Mucosa of stomach (tissue), 1 donor: ENCODE results near the gene OGT.
"Not testable (repeated sequence)": the region's sequence is repeated elsewhere in the genome, so short reads cannot be mapped to it uniquely, and the experiment has no call there.

Experiments used
- H3K27me3 ChIP-seq: one replicate; pipeline ENCODE4 v1.7.0; 2013; ENCODE audit warnings: mild to moderate bottlenecking, low read length; ENCODE audit not compliant: control insufficient read depth, insufficient read depth
- H3K36me3 ChIP-seq: one replicate; pipeline ENCODE4 v1.7.0; 2013; ENCODE audit warnings: low read length; ENCODE audit not compliant: control insufficient read depth, insufficient read depth
- H3K4me1 ChIP-seq: one replicate; pipeline ENCODE4 v1.7.0; 2013; ENCODE audit warnings: mild to moderate bottlenecking, low read length; ENCODE audit not compliant: control insufficient read depth, insufficient read depth
- H3K4me3 ChIP-seq: one replicate; pipeline ENCODE4 v1.7.0; 2013; ENCODE audit warnings: low read length
- H3K9ac ChIP-seq: one replicate; pipeline ENCODE4 v1.7.0; 2013; ENCODE audit warnings: mild to moderate bottlenecking, low read length, moderate library complexity
- H3K9me3 ChIP-seq: one replicate; pipeline ENCODE4 v1.7.0; 2013; ENCODE audit warnings: mild to moderate bottlenecking, low read length, moderate library complexity; ENCODE audit not compliant: control insufficient read depth
- donor health status: Pancreatic carcinoma.

Gene OGT

GRCh38 chrX:71604796-71605568 is 72.1 kb downstream of the OGT start:
- no peaks in the 10 kb centered on the region for H3K9me3 ChIP-seq
- H3K9ac ChIP-seq, result no peak overlapping the region
- no peaks in the 10 kb centered on the region for H3K4me1 ChIP-seq
- no peaks in the 10 kb centered on the region for H3K36me3 ChIP-seq
- H3K27me3 ChIP-seq, result no peaks in the 10 kb centered on the region
- H3K4me3 ChIP-seq, result no peak overlapping the region

- Histone ChIP-seq H3K27me3 (no peaks in the 10 kb centered on the region), H3K9ac (no peak overlapping the region), H3K9me3 (no peaks in the 10 kb centered on the region), H3K4me3 (no peak overlapping the region), H3K36me3 (no peaks in the 10 kb centered on the region), H3K4me1 (no peaks in the 10 kb centered on the region)
Observed at GRCh38 chrX:71606536-71607216, 73.8 kb downstream of the OGT start.

- no peaks in the 10 kb centered on the region for H3K36me3 ChIP-seq
- no peaks in the 10 kb centered on the region for H3K9me3 ChIP-seq
- no peak overlapping the region for H3K4me3 ChIP-seq
Observed at GRCh38 chrX:71607488-71607887, 74.6 kb downstream of the OGT start.

GRCh38 chrX:71609095-71609750 is 76.3 kb downstream of the OGT start:
- Histone ChIP-seq H3K9ac (no peak overlapping the region), H3K4me3 (no peak overlapping the region), H3K36me3 (no peaks in the 10 kb centered on the region), H3K4me1 (no peaks in the 10 kb centered on the region), H3K9me3 (no peaks in the 10 kb centered on the region), H3K27me3 (no peaks in the 10 kb centered on the region)

More at GRCh38 chrX:71607488-71607887, 74.6 kb downstream of the OGT start:
- no peaks in the 10 kb centered on the region for H3K27me3 ChIP-seq
- H3K4me1 ChIP-seq, result no peaks in the 10 kb centered on the region
- H3K9ac ChIP-seq, result no peak overlapping the region

GRCh38 chrX:71611736-71612135 is 78.8 kb downstream of the OGT start:
- H3K4me1 ChIP-seq, H3K27me3 ChIP-seq, H3K36me3 ChIP-seq, H3K9ac ChIP-seq, H3K4me3 ChIP-seq, H3K9me3 ChIP-seq: not testable (repeated sequence)

- H3K4me3 ChIP-seq, result no peak overlapping the region
- peaks cover 4% of the 10 kb centered on the region for H3K4me1 ChIP-seq
- H3K9ac ChIP-seq, result no peak overlapping the region
- no peaks in the 10 kb centered on the region for H3K36me3 ChIP-seq
- H3K9me3 ChIP-seq, result no peaks in the 10 kb centered on the region
- H3K27me3 ChIP-seq, result no peaks in the 10 kb centered on the region
Observed at GRCh38 chrX:71612256-71612655, 79.4 kb downstream of the OGT start.

- peaks cover 12% of the 10 kb centered on the region for H3K4me1 ChIP-seq
- no peaks in the 10 kb centered on the region for H3K36me3 ChIP-seq
- no peaks in the 10 kb centered on the region for H3K9me3 ChIP-seq
- H3K4me3 ChIP-seq, result no peak overlapping the region
- H3K27me3 ChIP-seq, result no peaks in the 10 kb centered on the region
- H3K9ac ChIP-seq, result no peak overlapping the region
Observed at GRCh38 chrX:71615056-71615455, 82.2 kb downstream of the OGT start.

GRCh38 chrX:71615954-71616353 is 83.0 kb downstream of the OGT start:
- no peak overlapping the region for H3K4me3 ChIP-seq
- no peaks in the 10 kb centered on the region for H3K9me3 ChIP-seq
- H3K4me1 ChIP-seq, result peaks cover 12% of the 10 kb centered on the region
- H3K36me3 ChIP-seq, result no peaks in the 10 kb centered on the region
- H3K9ac ChIP-seq, result no peak overlapping the region
- no peaks in the 10 kb centered on the region for H3K27me3 ChIP-seq

GRCh38 chrX:71616672-71617529 is 84.0 kb downstream of the OGT start:
- no peaks in the 10 kb centered on the region for H3K9me3 ChIP-seq
- no peaks in the 10 kb centered on the region for H3K27me3 ChIP-seq
- no peaks in the 10 kb centered on the region for H3K36me3 ChIP-seq
- H3K4me1 ChIP-seq, result peaks cover 16% of the 10 kb centered on the region
- H3K9ac ChIP-seq, result no peak overlapping the region
- H3K4me3 ChIP-seq, result no peak overlapping the region

- no peaks in the 10 kb centered on the region for H3K9me3 ChIP-seq
- no peaks in the 10 kb centered on the region for H3K27me3 ChIP-seq
- H3K9ac ChIP-seq, result no peak overlapping the region
- H3K4me1 ChIP-seq, result peaks cover 24% of the 10 kb centered on the region
- no peaks in the 10 kb centered on the region for H3K36me3 ChIP-seq
- no peak overlapping the region for H3K4me3 ChIP-seq
Observed at GRCh38 chrX:71617742-71618141, 84.8 kb downstream of the OGT start.

GRCh38 chrX:71618303-71618721 is 85.4 kb downstream of the OGT start, which contains the start of gene CXCR3:
Gene CXCR3 (minus strand): TSS chrX:71618511. CDS start chrX:71618449, 62 bp downstream.
- Histone ChIP-seq H3K9ac (no peak within 1 kb of the TSS), H3K27me3 (no peaks in the 10 kb centered on the region), H3K4me1 (peaks cover 30% of the 10 kb centered on the region), H3K36me3 (no peaks in the 10 kb centered on the region), H3K9me3 (no peaks in the 10 kb centered on the region), H3K4me3 (no peak within 1 kb of the TSS)
